ENCODE measurements around the gene FAM83E.

DNA sequence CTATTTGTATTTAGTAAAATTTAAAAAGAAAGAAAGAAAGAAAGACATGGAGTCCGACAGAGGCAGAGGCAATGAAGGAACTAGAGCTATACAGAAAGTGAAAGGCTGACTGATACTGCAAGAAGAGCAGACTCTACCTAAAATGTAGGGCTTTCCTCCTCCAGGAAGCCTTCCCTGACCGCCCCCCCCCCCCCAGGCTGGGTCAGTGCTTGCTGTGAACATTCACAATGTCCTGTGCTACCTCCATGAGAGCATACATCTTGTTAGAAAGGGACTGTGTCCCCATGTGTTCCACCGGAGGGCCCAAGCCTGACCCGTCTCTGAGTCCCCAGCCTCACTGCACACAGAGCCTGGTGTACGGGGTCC is 36.8 kb upstream of the FAM83E start:
- TF ChIP-seq, protein P1, sequence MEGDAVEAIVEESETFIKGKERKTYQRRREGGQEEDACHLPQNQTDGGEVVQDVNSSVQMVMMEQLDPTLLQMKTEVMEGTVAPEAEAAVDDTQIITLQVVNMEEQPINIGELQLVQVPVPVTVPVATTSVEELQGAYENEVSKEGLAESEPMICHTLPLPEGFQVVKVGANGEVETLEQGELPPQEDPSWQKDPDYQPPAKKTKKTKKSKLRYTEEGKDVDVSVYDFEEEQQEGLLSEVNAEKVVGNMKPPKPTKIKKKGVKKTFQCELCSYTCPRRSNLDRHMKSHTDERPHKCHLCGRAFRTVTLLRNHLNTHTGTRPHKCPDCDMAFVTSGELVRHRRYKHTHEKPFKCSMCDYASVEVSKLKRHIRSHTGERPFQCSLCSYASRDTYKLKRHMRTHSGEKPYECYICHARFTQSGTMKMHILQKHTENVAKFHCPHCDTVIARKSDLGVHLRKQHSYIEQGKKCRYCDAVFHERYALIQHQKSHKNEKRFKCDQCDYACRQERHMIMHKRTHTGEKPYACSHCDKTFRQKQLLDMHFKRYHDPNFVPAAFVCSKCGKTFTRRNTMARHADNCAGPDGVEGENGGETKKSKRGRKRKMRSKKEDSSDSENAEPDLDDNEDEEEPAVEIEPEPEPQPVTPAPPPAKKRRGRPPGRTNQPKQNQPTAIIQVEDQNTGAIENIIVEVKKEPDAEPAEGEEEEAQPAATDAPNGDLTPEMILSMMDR (IDR thresholded peaks at IDR 0.05): no peak
- TF ChIP-seq POLR2A (IDR thresholded peaks at IDR 0.05): no peak

Measured in right lobe of liver (tissue), 4 donors.